Activated T-helper 1 cell treated with anti-CD3 and anti-CD28 coated beads, Interleukin-12 subunit alpha, Interleukin-12 subunit beta, Interleukin-2, Interleukin-4 antibody, amounts not matched to agents 30 ng/mL and 10 ng/mL and 1 ng/mL, durations not matched to agents 14 hours and 24 hours and 36 hours (primary cell): ENCODE measurements around the gene PI16. TPM values are rescaled to one million over a fixed set of nuclear protein-coding genes. Genes with fewer than 3 reads are reported as not detected.
"Not testable (repeated sequence)": the region's sequence is repeated elsewhere in the genome, so short reads cannot be mapped to it uniquely, and the experiment has no call there.

Experiments used
- DNase-seq: peaks from one replicate; pipeline ENCODE4 v3.0.0; 2021; ENCODE audit warnings: low spot score
- H3K27ac Mint-ChIP-seq: one replicate; pipeline ENCODE4 v1.8.0; 2021; ENCODE audit warnings: mild to moderate bottlenecking, mixed read lengths
- H3K27me3 Mint-ChIP-seq: one replicate; pipeline ENCODE4 v1.8.0; 2022; ENCODE audit warnings: mild to moderate bottlenecking, moderate library complexity, mixed read lengths; ENCODE audit not compliant: insufficient read depth
- H3K36me3 Mint-ChIP-seq: one replicate; pipeline ENCODE4 v1.8.0; 2021; ENCODE audit warnings: low read depth, mixed read lengths
- H3K4me1 Mint-ChIP-seq: one replicate; pipeline ENCODE4 v1.8.0; 2021; ENCODE audit warnings: low read depth, mixed read lengths
- H3K4me3 Mint-ChIP-seq: one replicate; pipeline ENCODE4 v1.8.0; 2021; ENCODE audit warnings: mild to moderate bottlenecking, moderate library complexity, mixed read lengths
- H3K9me3 Mint-ChIP-seq: one replicate; pipeline ENCODE4 v1.8.0; 2021; ENCODE audit warnings: mixed read lengths
- intact Hi-C: fragments of 100-400 bp; cut with micrococcal nuclease; formaldehyde crosslinking; loops from one replicate; pipeline ENCODE4 v1.15.1; 2024
- total RNA-seq: library from RNA; stranded (reverse); gene quantifications from 2 replicates; pipeline ENCODE4 v1.2.3, GENCODE V29; 2022

PI16 gene
- total RNA-seq, 1 donor from 2014 or later = not detected

DNA sequence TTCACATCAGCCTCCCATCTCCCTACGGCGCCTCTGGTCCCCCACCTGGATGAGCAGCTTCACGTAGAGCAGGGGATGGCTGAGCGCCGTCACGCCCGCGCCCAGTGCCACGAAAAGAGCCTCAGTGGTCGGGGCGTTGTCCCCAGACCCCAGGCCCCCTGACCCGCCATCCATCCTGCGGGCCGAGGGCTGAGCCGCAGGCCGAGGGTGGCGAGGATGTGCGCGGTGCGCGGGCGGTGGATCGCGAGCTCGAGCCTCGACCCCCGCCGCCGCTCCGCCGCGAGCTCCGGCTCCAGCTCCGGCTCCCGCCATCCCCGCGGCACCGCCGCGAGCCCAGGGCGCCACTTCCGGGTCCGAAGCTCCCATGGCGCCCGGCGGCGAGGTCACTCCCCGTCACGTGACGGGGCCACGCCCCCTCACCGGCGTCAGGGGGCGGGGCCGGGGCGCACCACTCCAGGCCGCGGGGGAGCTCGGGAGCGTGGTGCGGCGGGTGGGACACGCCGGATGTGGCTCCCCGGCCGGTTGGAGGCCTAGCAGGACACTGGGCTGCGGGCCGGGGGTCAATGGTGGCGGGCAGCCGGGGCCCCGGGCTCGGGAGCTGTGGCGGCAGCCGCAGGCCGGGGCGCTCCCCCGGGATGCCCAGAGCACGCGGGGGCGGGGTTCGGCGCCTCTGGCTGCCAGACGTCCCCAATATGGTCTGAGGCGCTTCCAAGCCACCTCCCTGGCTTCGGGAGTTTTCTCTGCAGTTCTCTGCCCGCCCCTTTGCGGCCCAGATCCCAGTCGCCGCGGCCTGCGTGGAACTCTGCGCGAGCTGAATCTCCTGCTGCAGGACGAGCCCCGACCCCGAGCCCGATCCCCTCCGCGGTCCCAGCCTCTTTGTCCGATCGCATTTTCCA is 31.5 kb downstream of the PI16 start, which contains the start of gene MTCH1:
Gene MTCH1 (minus strand): TSS at position 389 of the 896 bp plus-strand sequence. CDS start 23 bp downstream, at position 366.
- Mint-ChIP-seq H3K9me3 (no peaks in the 10 kb centered on the region), H3K4me1 (peaks cover 27% of the 10 kb centered on the region), H3K4me3 (peak within 1 kb of the TSS; percentile 99), H3K27ac (peak within 1 kb of the TSS; percentile 99), H3K27me3 (peaks cover 10% of the 10 kb centered on the region), H3K36me3 (peaks cover 6% of the 10 kb centered on the region)
- intact Hi-C loops = loop anchor here (1.0 to 10.0 kb wide), 10 partner anchors 23 to 448 kb away; partner anchors contain the start of genes C6orf89, CDKN1A and SRSF3
- DNase-seq = peak; percentile 87

DNA sequence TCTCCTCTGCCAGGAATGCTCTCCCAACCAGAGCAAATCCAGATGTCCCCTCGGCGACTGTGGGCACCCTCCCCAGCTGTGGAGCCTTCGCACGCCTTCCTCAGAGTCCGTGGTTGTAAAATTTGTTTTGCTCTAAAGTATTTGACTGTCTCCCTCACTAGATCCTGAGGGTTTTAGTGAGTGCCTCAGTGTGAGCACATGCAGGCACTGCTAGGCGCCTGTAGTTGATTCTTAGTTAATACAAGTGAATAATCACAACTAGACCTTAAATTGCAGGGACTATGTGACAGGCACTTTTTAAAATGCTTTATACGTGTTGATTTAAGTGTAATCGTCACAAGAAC is 32.1 kb downstream of the PI16 start:
- DNase-seq = no peak
- H3K27me3 Mint-ChIP-seq = peaks cover 10% of the 10 kb centered on the region
- peak overlapping the region; percentile 99 for H3K27ac Mint-ChIP-seq
- no peaks in the 10 kb centered on the region for H3K9me3 Mint-ChIP-seq
- peaks cover 4% of the 10 kb centered on the region for H3K36me3 Mint-ChIP-seq
- peaks cover 23% of the 10 kb centered on the region for H3K4me1 Mint-ChIP-seq
- intact Hi-C loops = loop anchor here (1.0 to 10.0 kb wide), 10 partner anchors 23 to 448 kb away; partner anchors contain the start of genes C6orf89, CDKN1A and SRSF3
- H3K4me3 Mint-ChIP-seq = peak overlapping the region; percentile 99

DNA sequence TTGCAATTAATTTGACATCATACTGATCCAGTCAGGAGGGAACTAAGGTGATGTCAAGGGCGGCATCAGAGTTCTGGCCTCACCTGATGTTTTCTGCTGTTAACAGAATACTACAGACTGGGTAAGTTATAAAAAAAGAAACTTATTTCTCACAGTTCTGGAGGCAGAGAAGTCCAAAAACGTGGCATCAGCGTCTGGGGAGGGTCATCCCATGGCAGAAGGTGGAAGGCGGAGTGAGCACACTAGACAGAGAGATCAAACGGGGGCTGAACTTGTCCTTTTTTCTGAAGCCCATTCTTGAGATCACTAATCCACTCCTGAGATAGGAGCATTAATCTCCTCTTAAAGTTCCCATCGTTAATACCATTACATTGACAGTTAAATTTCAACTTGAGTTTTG is 34.7 kb downstream of the PI16 start:
- Mint-ChIP-seq H3K4me3 (no peak overlapping the region), H3K27me3 (peaks cover 21% of the 10 kb centered on the region), H3K27ac (no peak overlapping the region), H3K4me1 (peaks cover 17% of the 10 kb centered on the region), H3K9me3 (no peaks in the 10 kb centered on the region), H3K36me3 (no peaks in the 10 kb centered on the region)
- intact Hi-C loops = loop anchor here (5.0 to 10.0 kb wide), 2 partner anchors 312 to 394 kb away; partner anchors contain the start of genes CDKN1A and SRSF3
- no peak for DNase-seq

DNA sequence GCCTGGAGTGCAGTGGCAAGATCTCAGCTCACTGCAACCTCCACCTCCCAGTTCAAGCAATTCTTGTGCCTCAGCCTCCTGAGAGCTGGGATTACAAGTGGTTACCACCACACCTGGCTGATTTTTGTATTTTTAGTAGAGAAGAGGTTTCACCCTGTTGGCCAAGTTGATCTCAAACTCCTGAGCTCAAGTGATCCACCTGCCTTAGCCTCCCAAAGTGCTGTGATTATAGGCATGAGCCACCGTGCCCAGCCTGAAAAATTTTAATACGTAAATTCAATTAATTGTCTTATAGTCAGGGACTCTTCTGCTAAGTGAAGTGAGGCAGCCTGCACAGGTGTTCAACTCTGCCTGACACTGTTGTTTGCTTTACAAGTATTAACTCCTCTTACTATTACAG is 35.9 kb downstream of the PI16 start:
- H3K27ac Mint-ChIP-seq, H3K36me3 Mint-ChIP-seq, H3K9me3 Mint-ChIP-seq, DNase-seq, H3K4me3 Mint-ChIP-seq, intact Hi-C loops: not testable (repeated sequence)
- Mint-ChIP-seq H3K27me3 (peaks cover 25% of the 10 kb centered on the region), H3K4me1 (peaks cover 17% of the 10 kb centered on the region)

DNA sequence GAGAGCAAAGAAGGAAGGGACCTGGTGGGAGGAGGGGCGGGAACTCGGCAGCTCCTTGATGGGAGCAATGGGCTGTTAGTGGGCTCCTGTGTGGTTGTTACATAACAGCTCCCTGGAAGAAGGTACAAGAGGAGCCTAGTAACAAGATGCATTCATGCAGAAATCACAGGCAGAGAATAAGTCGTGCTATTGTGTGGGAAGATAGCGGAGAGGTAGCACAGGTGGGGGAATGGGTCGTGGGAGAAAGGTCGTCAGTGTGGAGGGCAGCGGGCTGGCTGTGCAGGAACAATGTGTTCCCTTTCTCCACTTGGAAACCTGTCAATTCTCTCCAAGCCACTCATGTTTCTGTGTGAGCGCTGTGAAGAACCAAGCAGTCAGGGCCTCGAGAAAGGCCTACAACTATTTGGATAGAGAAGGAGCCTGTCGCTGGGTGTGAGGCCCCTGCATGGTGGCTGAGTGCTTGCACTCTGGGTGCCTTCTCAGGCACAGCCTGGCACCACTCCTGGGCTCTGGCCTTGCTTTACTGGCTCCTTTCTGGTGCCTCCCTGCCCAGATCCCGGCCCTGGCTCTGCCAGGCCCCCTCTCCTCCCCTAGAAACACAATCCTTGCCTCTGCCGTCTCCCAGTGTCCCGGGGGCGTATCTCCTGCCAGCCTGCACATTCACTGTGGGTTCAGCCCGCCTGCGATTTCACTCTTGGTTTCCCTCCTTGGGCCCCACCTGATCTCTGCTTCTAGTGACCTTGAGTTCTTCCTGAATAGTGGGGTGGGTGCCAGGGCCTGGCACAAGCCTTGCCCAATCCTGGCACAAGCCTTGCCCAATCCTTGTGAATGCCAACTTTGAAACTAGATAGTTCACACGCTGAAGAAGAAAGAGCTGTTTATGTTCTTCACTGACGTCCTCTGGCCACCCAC is 43.5 kb downstream of the PI16 start:
- Mint-ChIP-seq H3K4me1 (no peaks in the 10 kb centered on the region), H3K27me3 (peaks cover 19% of the 10 kb centered on the region), H3K27ac (no peak overlapping the region), H3K9me3 (no peaks in the 10 kb centered on the region), H3K4me3 (no peak overlapping the region), H3K36me3 (no peaks in the 10 kb centered on the region)
- intact Hi-C loops = no loop called here
- no peak for DNase-seq

DNA sequence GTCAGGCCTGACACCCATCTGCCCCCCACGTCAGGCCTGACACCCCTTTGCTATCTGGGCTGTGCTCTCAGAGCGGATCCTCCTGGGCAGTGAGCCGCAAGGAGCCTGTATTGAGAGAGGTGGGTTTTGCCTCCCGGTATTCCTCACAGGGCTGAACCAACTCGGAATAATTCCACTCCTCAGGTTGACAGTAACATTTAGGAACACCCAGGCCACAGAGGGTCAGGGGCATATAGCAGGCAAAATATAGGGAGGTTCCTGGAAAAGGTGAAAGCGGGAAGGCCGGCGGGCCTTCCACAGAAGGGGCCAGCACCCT is 44.1 kb downstream of the PI16 start:
- no peak for DNase-seq
- Mint-ChIP-seq H3K36me3 (no peaks in the 10 kb centered on the region), H3K27ac (no peak overlapping the region), H3K9me3 (no peaks in the 10 kb centered on the region), H3K4me1 (no peaks in the 10 kb centered on the region), H3K27me3 (peaks cover 14% of the 10 kb centered on the region), H3K4me3 (no peak overlapping the region)
- intact Hi-C loops = no loop called here

DNA sequence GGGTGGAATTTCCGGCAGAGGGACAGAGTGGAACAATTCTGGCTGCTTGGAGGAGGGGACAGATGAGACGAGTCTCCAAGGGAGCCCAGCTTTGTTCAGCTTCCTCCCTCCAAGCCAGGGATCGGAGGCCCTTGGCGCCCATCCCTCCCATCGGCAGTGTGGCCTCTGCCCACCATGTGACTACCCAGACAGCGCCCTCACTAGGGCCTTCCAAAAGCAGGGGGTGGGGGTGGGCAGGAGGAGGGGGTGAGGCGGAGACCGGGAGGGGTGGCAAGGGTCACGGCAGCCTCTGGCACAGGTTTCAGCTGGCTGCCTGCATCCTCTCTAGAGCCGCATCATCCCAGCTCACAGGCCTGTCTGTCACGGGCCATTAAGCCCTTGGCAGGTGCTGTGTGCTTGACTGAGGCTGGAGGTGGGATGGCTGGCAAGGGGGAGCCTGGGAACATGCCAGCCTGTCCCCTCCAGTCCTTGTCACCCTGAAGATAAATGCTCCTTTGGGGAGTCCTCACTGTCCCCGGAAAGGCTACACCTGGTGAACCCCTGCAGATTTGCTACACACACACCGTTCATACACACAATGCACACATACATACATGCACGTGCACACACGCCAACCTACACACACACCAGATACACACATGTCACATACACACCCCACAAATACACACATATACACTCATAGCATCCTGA is 44.7 kb downstream of the PI16 start:
- H3K27me3 Mint-ChIP-seq = peaks cover 11% of the 10 kb centered on the region
- intact Hi-C loops = no loop called here
- no peak overlapping the region for H3K27ac Mint-ChIP-seq
- H3K4me3 Mint-ChIP-seq = no peak overlapping the region
- H3K4me1 Mint-ChIP-seq = no peaks in the 10 kb centered on the region
- no peaks in the 10 kb centered on the region for H3K9me3 Mint-ChIP-seq
- no peak for DNase-seq
- no peaks in the 10 kb centered on the region for H3K36me3 Mint-ChIP-seq

DNA sequence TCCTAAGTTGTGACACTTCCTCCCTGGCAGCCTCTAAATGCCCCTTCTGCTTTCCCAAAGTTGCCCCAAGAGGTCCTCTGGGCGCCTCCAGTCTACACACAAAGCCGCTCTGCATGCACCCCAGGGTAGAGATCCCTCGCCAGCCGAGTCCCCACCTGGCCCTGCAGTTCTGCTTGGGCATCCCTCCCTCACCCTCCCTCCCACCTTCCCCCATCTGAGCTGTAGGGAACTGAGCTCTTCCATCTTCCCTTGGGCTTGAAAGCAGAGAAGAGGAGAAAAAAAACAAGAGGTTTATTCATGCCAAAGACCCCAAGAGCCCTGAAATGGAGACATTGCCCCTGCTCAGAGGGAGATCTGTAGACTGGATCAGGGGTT is 45.2 kb downstream of the PI16 start:
- Mint-ChIP-seq H3K4me3 (no peak overlapping the region), H3K9me3 (no peaks in the 10 kb centered on the region), H3K36me3 (no peaks in the 10 kb centered on the region), H3K27ac (no peak overlapping the region), H3K4me1 (no peaks in the 10 kb centered on the region), H3K27me3 (peaks cover 7% of the 10 kb centered on the region)
- no peak for DNase-seq
- intact Hi-C loops = no loop called here

DNA sequence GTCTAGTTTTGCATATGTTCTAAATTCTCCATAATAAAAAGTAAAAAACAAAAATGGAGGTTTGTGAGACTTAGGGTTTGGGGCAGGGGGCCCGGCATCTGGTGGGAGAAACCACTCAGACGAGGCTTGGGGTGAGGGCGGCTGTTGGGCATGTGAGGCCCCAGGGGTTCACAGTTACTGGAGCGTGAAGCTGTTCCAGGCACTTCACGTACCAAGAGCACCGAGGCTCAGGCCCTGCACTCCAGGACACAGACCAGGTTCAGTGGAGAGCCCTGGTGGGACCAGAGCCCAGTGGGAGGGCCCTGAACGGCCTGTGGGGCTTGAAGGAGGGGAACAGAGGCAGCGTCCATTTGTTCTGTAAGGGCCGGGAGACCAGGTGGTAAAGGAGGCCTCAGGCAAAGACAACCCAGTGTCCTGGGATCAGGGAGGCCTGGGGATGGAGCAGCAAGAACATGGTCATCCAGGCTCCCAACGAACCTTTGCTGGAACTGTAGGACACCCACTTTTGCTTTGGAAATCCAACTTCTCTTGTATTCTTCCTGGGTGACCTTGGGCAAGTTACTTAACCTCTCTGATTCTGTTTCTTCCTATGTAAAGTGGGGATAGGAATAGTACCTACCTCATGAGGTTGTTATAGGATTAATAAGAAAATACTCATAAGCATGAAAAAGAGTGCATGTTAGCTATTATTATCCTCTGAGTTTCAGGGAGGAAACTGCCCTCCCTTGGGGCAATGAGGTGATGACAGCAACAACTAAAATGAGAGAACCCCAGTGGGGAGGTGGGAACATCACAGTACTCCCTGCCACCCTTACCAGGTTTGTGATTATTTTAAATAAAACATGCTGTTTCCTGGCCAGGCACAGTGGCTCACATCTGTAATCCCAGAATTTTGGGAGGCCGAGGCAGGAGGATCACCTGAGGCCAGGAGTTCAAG is 49.8 kb downstream of the PI16 start:
- Mint-ChIP-seq H3K9me3 (no peaks in the 10 kb centered on the region), H3K4me3 (no peak overlapping the region), H3K27ac (peak overlapping the region; percentile 56), H3K36me3 (no peaks in the 10 kb centered on the region), H3K4me1 (peaks cover 14% of the 10 kb centered on the region), H3K27me3 (no peaks in the 10 kb centered on the region)
- intact Hi-C loops = no loop called here
- DNase-seq = no peak

DNA sequence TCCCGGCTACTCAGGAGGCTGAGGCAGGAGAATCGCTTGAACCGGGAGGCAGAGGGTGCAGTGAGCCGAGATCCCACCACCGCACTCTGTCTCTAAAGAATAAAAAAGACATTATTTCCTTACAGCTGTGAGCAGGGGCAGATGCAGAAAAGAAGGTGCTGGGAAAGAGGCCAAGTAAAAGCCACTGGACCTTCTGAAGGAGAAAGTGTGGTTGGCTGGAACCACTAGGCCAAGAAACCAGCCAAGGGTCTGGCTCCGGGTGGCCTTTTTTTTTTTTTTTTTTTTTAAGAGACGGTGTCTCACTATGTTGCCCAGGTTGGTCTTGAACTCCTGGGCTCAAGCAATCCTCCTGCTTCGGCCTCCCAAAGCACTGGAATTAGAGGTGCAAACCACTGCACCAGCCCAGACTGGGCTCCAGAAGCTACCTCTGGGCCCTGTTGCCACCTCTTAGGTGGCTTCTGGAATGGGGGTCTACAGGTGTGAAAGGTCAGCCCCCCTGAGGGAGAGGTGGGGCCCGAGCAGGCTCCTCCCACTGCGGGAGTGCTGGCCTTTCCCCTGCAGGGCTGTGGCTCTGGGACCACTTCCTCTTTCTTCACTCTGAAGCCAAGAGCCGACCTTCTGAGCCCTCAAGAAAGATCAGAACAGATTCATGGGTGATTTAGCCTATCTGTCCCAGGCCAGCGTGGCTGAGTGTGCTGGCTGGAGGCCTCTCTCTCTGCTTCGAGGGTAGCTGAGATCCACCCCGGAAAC is 50.7 kb downstream of the PI16 start, which contains the start of gene FGD2:
Gene FGD2 (plus strand): TSS at position 595 of the 750 bp plus-strand sequence. CDS start 163 bp downstream, outside the sequence.
- Mint-ChIP-seq H3K27me3 (no peaks in the 10 kb centered on the region), H3K9me3 (no peaks in the 10 kb centered on the region), H3K4me3 (no peak within 1 kb of the TSS), H3K36me3 (no peaks in the 10 kb centered on the region), H3K27ac (peak within 1 kb of the TSS; percentile 32), H3K4me1 (peaks cover 14% of the 10 kb centered on the region)
- intact Hi-C loops = no loop called here
- no peak for DNase-seq

DNA sequence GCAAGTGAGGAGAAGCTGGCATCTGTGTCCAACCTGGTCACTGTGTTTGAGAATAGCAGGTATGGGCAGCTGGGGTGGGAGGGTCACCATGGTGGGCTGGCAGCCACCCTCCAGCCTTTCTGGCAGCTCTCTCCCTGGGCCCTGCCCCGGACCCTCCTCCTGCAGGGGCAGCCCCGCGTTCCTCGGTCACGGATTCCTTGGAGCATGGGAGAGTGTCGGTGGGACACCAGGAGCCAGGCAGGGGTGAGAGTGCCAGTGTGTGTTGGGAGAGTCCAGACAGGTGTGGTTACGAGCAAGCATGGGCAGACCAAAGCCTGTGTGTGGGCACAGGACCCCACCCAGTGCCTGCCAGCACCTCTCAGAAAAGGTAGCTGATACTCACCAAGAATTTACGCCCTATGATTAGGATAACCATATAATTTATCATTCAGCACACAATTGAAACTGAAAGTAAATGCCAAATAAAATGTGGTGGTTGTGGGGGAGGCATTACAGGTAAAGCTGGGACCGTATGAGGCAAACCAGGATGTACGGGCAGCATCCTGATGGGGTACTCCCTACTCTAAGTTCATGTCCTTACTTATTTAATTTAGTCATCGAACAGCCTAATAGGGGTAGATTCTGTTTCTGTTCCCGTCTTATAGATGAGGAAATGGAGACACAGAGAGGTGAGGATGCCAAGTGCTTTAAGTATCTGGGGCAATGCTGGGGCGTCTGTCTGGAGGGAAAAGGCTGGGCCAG is 51.5 kb downstream of the PI16 start:
- DNase-seq = no peak
- no peaks in the 10 kb centered on the region for H3K9me3 Mint-ChIP-seq
- H3K4me1 Mint-ChIP-seq = peaks cover 14% of the 10 kb centered on the region
- H3K27me3 Mint-ChIP-seq = no peaks in the 10 kb centered on the region
- H3K4me3 Mint-ChIP-seq = no peak overlapping the region
- intact Hi-C loops = no loop called here
- H3K36me3 Mint-ChIP-seq = no peaks in the 10 kb centered on the region
- peak overlapping the region; percentile 32 for H3K27ac Mint-ChIP-seq
